Measurements from ENCODE around the gene CKAP2L. TPM values are rescaled to one million over a fixed set of nuclear protein-coding genes. Genes with fewer than 3 reads are reported as not detected.

Gene CKAP2L
- total RNA-seq, 1 donor, result 10.4 TPM

- no peak for TF ChIP-seq CTCF (IDR thresholded peaks at IDR 0.05; ENCODE audit: insufficient read depth, low read depth, low read length)
- DNase-seq (ENCODE audit: low read depth), result no peak
- no peak overlapping the region for H3K4me3 ChIP-seq (ENCODE audit: low read depth, low read length)
These were observed 10.3 kb upstream of the CKAP2L start for GRCh38 chr2:112774536-112775285.

- H3K4me3 ChIP-seq (ENCODE audit: low read depth, low read length), result no peak overlapping the region
- TF ChIP-seq CTCF (IDR thresholded peaks at IDR 0.05; ENCODE audit: insufficient read depth, low read depth, low read length), result no peak
- no peak for DNase-seq (ENCODE audit: low read depth)
These were observed 9.1 kb upstream of the CKAP2L start for GRCh38 chr2:112773556-112773955.

GRCh38 chr2:112772911-112773475 lies 8.6 kb upstream of the CKAP2L start:
- TF ChIP-seq CTCF (IDR thresholded peaks at IDR 0.05; ENCODE audit: insufficient read depth, low read depth, low read length), result no peak
- H3K4me3 ChIP-seq (ENCODE audit: low read depth, low read length), result no peak overlapping the region
- no peak for DNase-seq (ENCODE audit: low read depth)

- no peak for DNase-seq (ENCODE audit: low read depth)
- TF ChIP-seq CTCF (IDR thresholded peaks at IDR 0.05; ENCODE audit: insufficient read depth, low read depth, low read length), result no peak
These were observed 7.9 kb upstream of the CKAP2L start for GRCh38 chr2:112772322-112772721.

GRCh38 chr2:112768432-112768831 lies 4.0 kb upstream of the CKAP2L start:
- no peak overlapping the region for H3K4me3 ChIP-seq (ENCODE audit: low read depth, low read length)
- peak; percentile 42 for TF ChIP-seq CTCF (IDR thresholded peaks at IDR 0.05; ENCODE audit: insufficient read depth, low read depth, low read length)
- peak; percentile 87 for DNase-seq (ENCODE audit: low read depth)

More at GRCh38 chr2:112772322-112772721, 7.9 kb upstream of the CKAP2L start:
- no peak overlapping the region for H3K4me3 ChIP-seq (ENCODE audit: low read depth, low read length)

GRCh38 chr2:112767693-112768330 lies 3.4 kb upstream of the CKAP2L start:
- DNase-seq (ENCODE audit: low read depth), result peak; percentile 41
- TF ChIP-seq CTCF (IDR thresholded peaks at IDR 0.05; ENCODE audit: insufficient read depth, low read depth, low read length), result no peak
- no peak overlapping the region for H3K4me3 ChIP-seq (ENCODE audit: low read depth, low read length)

All from fibroblast of villous mesenchyme (primary cell).